IPS-NIHi7 (cell line): ENCODE data around the gene KLK15.
A peak's percentile ranks its signal among the peaks of the same experiment; 100 is the strongest.
"Not testable (repeated sequence)": the region's sequence is repeated elsewhere in the genome, so short reads cannot be mapped to it uniquely, and the experiment has no call there.

ENCODE experiments used
- DNase-seq: peaks from one replicate; pipeline ENCODE4 v3.0.0; 2012; ENCODE audit warnings: mixed read lengths; ENCODE audit errors: extremely low spot score

The KLK15 gene

GRCh38 chr19:50821248-50821612 is 12.1 kb downstream of the KLK15 start:
- no peak for DNase-seq

- peak; percentile 44 for DNase-seq
Observed at GRCh38 chr19:50820549-50821247, 12.7 kb downstream of the KLK15 start.

GRCh38 chr19:50820086-50820485 is 13.3 kb downstream of the KLK15 start:
- DNase-seq, result no peak

DNA sequence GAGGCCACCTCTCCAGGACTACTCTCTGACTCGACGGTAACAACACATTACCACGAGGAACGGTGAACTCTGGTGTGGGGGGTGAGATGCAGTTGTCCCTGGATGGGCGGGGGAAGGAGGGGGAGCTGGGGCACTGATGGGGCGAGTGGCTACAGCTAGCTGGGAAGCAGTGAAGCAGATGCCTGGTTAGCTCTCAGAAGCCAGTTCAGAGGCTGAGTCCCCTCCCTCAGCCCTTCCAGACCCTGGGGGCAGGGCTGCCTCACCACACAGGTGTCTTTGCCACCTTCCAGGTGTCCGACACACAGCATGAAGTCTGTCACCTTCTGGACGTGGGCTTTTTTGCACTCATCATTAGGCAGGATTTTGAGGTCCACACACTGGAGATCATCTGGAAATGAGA is 13.7 kb downstream of the KLK15 start:
- no peak for DNase-seq

- no peak for DNase-seq
Observed at GRCh38 chr19:50818859-50819472, 14.4 kb downstream of the KLK15 start.

- peak; percentile 97 for DNase-seq
Observed at GRCh38 chr19:50817941-50818858, 15.2 kb downstream of the KLK15 start.

DNA sequence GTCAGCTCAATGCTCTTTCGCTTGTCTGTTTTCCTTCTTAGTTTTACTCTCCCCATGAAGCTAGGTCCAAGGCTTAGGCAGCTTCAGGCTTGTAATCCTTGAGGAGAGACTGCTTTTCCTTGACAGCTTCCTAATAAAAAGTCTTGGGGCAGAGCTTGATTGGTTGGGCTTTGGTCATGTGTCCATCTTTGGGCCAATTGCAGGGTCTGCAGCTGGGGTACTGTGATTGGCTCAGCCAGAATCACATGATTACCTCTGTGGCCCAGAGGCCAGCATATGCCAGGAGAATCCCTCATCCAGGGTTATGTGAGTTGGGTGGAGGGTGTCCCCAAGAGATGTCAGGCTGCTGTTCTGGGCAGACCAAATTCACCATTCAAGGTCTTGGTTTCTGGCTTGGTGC is 17.9 kb downstream of the KLK15 start:
- DNase-seq, result no peak

- no peak for DNase-seq
Observed at GRCh38 chr19:50814883-50815282, 18.5 kb downstream of the KLK15 start.

GRCh38 chr19:50812474-50812873 is 20.9 kb downstream of the KLK15 start:
- DNase-seq, result no peak

DNA sequence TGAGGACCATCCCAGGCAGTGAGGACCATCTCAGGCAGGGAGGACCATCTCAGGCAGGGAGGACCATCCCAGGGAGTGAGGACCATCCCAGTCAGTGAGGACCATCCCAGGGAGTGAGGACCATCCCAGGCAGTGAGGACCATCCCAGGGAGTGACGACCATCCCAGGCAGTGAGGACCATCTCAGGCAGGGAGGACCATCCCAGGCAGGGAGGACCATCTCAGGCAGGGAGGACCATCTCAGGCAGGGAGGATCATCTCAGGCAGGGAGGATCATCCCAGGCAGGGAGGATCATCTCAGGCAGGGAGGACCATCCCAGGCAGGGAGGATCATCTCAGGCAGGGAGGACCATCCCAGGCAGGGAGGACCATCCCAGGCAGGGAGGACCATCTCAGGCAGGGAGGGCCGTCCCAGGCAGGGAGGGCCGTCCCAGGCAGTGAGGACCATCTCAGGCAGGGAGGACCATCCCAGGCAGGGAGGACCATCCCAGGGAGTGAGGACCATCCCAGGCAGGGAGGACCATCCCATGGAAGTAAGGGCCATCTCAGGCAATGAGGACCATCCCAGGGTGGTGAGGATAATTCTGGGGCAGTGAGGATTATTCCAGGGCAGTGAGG is 21.6 kb downstream of the KLK15 start:
- DNase-seq, result not testable (repeated sequence)

DNA sequence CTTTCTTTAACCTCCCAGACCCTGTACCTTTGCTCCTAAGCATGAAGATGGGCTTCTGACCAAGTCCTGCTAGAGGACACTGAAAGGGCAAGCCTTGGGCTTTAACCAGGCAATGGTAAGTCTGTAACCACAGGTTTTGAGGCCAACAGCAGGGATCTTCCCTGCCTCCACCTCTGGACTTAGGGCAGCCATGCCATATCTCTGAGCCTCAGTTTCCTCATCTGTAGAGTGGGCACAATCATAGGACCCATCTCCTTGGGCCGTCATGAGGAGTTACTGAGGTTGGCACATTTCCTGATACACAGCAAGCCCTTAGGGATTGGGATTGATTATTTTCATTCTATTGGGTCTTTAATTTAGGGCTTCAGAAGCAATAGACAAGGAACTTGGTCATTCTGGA is 24.5 kb downstream of the KLK15 start:
- no peak for DNase-seq

DNA sequence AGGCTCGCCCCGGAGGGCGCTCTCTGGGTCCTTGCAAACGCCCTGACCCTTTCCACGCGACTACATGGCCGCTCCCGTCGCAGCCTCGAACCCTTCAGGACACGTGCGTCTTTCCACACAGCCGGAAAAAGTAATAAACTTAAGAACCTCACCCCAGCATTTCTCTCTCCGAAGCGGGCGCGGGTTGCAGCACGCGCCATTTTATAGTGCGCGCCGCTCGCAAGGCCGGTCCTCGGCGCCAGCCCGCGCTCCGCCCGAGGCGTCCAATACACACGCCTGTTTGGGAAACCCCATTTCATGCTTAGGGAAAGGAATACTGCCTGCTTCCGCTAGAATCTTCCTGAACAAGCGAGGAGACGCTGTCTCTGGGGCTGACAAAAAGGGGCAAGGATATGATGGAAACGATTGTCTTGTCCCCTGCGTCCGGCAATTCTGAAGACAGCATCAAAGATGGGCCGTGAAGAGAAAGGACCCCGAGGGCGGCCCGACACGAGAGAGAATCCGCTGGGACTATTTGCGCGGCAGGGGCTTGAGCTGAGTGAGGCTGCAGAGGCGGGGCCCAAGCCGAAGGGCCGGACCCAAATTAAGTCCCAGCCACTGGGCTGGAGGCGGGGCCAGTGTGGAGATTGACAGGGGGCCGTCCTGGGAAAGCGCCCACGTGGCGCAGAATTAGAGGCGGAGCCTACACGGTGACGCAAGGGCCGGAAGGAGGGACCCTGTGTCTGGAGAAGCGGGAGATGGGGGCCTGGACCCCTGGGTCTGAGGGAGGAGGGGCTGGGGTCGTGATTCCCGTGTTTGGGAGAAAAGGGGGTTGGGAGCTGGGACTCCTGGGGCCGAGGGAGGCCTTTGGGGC is 28.7 kb downstream of the KLK15 start:
- DNase-seq, result peak; percentile 98

DNA sequence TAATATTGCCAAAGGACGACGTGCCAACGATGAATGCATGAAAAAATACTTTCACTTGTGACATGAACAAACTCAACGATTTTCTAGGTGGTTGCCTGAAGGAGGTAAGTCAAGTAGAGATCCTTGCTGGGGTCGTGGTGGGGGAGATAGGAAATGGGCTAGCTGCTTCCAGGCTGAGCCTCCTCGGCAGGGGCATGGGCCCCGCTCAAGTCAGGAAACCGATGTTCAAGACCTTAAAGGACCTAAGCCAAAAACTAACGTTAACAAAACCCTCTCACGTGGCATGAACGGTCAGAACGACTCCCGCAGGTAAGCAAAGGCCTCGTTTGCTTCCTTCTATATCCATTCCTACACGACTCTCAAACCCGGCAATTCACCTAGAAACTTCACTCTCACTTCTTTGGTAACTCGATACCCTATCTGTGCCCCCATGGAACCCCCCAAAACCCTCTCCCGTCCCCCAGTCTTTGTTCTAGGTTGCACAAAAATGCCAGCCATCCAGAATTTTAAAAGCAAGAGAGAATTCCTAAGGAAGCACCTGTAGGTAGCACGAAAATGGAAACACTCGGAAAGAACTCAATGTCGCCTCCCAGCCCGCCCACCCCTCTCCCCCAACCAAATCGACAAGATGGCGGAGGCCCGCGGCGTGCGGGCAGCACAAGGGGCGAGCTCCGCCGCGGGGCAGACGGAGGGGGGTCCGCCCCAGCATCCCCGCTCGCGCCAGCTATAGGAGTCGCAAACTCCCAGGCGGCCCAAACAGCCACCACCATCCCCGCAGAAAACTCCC is 29.5 kb downstream of the KLK15 start:
- DNase-seq, result peak; percentile 49

DNA sequence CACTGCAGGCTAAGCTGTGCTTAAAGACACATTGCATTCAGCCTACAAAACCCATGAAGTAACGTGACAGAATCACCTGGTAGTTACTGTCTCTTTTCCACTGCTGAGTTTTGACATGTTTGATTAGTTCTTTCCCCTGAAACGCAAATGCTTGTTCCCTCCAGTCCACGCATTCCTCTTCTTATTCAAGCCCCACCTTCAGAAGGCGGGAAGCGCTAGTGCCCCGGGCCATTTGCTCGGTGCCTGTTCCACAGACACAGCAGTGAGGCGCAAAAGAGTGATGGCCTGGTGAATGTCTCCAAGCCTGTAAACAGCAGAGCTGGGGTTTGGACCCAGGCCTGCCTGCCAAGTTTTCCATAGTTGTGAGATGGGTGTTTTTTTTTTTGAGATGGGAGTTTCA is 32.3 kb downstream of the KLK15 start:
- DNase-seq, result no peak

GRCh38 chr19:50799547-50799851 is 33.9 kb downstream of the KLK15 start:
- DNase-seq, result no peak

GRCh38 chr19:50798659-50799546 is 34.5 kb downstream of the KLK15 start:
- DNase-seq, result no peak

GRCh38 chr19:50797781-50798658 is 35.4 kb downstream of the KLK15 start:
- DNase-seq, result no peak

DNA sequence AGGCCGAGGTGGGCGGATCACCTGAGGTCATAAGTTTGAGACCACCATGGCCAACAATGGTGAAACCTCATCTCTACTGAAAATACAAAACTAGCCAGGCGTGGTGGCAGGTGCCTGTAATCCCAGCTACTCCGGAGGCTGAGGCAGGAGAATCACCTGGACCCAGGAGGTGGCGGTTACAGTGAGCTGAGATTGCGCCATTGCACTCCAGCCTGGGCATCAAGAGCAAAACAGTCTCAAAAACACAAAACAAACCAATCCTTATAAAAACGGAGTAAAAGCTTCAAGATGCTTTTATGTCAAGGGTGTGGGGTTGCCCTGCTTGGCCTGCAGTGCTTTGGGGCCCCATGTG is 36.0 kb downstream of the KLK15 start:
- no peak for DNase-seq
